GM21390 (cell line): ENCODE data around the gene LRRK1.

ENCODE experiments used
- ATAC-seq: cut with Tn5 transposase; IDR thresholded peaks from one replicate; pipeline ENCODE4 v1.9.1; 2021; ENCODE audit not compliant: unreplicated experiment

LRRK1 gene

DNA sequence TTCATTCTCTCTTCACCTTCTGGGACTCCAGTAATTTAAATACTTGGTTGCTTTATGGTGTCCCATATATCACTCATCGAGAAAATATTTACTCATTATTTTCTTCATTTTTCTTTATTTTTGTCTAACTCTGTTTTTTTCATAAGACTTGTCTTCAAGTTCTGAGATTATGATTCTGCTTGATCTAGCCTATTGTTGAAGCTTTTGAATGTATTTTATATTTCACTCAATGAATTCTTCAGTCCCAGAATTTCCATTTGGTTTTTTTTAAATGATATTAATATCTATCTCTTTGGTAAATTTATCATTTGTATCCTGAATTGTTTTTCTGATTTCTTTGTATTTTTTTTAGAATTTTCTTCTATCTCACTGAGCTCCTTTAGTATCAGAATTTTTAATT is 117.0 kb downstream of the LRRK1 start:
- ATAC-seq: no peak

GRCh38 chr15:101037090-101037830 is 118.1 kb downstream of the LRRK1 start:
- ATAC-seq: no peak

DNA sequence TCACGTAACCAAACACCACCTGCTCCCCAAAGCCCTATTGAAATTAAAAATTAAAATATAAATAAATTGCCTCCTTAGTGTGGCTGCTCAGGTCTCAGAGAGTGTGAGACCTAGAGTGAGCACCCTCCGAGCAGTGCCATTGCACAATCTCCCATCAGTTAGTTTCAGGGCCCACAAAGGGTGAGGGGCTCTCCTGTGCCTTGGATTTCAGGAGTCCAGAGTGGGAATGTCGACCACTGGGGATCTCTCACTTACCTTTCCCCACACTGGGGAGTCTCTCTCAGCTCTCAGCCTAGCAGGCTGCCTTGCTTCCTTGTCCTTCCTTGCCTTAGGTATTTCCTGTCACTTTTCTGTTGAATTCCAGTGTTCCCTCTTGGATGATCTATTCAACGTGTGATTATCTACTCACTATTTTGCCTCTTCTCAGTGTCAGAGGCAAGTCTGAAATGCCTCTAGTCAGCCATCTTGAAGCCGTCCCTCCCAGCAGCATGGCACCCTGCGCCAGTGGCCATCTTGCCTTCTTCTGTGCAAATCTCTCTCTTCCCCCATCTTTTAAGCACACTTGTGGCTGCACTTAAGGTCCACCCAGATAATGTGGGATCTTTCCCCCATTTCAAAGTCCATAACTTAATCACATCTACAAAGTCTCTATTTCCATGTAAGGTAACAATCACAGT is 119.3 kb downstream of the LRRK1 start:
- ATAC-seq: no peak

DNA sequence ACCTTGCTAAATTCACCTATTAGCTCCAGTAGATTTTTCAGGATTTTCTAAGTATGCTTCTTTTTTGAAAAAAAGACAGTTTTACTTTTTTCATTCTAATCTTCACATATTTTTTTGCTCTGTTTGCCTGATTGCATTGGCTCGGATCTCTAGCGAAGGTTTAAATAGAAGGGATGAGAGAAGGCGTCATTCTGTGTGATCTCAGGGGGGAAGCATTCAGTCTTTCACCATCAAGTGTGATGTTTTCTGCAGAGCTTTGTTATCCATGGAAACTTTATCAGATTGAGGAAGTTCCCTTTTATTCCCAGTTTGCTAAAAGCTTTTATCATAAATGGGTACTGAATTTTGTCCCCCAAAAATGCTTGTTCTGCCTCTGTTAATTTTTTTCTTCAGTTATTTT is 120.3 kb downstream of the LRRK1 start:
- ATAC-seq: no peak

DNA sequence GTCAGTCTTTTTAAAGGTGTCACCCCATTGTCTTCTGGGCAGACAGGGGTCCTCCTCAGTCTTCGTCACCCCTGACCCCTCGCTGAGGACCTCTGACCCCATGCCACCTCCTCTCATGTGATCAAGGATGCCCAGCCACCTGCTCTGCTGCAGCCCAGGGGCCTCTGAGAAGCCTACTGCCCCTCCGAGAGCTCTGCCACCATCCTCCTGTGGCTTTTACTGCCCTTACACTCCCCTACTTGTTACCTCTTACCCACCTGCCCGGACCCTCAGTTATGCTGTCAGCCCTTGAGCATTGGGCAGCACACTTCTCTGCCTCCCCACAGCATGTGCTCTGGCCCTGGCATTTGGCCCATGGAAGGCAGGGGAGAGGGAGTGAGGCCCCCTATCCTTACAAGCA is 123.2 kb downstream of the LRRK1 start:
- ATAC-seq: no peak

GRCh38 chr15:101043011-101043410 is 123.9 kb downstream of the LRRK1 start:
- ATAC-seq: no peak

DNA sequence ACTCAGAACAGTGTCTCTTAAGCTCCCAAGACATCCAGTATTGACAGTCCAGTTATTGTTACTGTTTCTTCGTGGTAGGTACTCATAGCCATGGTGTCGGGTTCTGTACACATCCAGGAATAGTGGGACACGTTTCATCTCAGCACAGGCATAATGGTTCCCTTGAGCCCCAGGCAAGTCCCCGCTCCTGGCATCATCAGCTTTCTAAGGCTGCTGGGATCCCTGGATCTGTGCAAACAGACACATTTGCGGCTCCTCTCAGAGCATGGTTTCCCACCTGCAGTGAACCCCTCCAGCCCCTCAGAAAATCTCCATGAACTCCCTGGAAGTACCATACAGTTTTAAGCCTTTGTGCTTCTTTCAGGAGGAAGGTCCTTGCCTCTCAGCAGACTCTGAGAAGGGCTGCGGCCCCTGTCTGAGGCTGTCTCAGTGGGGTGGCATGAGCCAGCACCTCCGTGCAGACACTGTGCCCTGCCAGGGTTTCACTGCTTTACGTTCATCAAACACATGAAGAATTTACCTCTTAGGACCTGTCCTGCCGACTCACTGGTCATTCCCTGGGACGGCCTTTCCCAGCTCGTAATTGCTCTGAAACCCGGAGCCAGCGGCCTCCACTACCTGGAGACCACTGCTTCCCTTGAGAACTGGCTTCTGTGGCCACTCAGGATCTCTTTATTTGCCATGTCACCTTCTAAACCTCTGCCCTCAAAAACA is 124.9 kb downstream of the LRRK1 start:
- no peak for ATAC-seq

GRCh38 chr15:101044625-101045235 is 125.6 kb downstream of the LRRK1 start:
- ATAC-seq: no peak

GRCh38 chr15:101045236-101045646 is 126.1 kb downstream of the LRRK1 start:
- ATAC-seq: no peak

- no peak for ATAC-seq
Measured at GRCh38 chr15:101045835-101046691, 126.9 kb downstream of the LRRK1 start.

GRCh38 chr15:101046826-101047225 is 127.7 kb downstream of the LRRK1 start:
- ATAC-seq: no peak

DNA sequence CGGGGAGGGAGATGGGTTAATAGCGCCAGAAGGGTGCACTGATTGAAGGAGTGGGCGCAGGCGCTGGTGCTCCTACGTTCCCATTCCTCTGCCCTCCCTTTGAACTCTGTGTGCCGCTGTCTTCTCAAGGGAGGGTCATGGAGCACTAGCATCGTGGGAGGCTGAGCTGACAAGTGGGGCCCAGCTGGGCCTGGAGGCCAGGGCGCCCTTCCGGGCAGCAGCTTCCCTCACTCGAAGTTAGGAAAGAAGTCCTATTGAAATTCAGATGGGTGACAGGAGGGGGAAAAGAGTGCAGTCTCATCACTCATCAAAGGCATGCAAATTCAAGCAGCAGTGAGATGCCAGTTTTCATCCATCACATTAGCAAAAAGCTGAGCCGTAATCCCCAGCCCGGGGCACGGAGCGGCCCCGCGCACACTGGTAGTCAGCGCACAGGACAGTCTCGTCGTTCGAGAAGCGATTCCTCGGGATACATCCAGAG is 128.2 kb downstream of the LRRK1 start:
- no peak for ATAC-seq

DNA sequence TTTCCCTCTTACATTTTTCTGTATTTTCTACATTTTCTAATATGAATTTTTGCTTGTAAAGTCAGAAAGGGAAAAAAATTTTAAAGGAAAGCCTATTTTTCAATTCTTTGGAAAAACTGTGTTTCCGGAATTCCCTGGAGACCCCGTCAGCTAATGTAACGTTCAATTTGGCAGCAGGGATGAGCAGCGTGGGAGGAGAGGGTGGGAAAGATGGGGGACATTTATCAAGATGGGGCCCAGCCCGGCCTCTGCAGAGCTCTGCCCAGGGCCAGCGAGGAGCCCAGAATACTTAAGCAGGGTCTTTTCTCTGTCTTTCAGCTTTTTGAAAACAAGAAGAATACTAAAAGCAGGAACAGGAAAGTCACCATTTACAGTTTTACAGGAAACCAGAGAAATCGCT is 129.0 kb downstream of the LRRK1 start:
- no peak for ATAC-seq

GRCh38 chr15:101048581-101049030 is 129.4 kb downstream of the LRRK1 start:
- ATAC-seq: no peak

DNA sequence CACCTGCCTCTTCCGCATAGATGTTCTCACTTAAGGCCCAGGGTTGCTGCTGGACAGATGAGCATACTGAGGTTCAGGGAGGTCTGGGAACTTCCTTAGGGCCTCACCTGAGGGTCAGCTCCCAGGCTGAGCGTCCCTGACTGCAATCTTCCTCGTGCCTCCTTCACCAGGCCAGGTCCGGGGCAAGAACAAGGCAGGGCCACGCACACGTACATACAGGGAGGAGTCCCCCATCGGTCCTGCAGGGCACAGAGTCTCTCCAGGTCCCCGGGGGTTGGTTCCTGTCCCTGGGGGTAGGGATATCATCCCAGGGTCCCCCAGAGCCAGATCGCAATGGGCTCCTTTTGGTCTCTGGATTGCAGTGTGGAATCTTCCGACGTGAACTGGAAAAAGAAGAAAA is 130.1 kb downstream of the LRRK1 start:
- no peak for ATAC-seq

DNA sequence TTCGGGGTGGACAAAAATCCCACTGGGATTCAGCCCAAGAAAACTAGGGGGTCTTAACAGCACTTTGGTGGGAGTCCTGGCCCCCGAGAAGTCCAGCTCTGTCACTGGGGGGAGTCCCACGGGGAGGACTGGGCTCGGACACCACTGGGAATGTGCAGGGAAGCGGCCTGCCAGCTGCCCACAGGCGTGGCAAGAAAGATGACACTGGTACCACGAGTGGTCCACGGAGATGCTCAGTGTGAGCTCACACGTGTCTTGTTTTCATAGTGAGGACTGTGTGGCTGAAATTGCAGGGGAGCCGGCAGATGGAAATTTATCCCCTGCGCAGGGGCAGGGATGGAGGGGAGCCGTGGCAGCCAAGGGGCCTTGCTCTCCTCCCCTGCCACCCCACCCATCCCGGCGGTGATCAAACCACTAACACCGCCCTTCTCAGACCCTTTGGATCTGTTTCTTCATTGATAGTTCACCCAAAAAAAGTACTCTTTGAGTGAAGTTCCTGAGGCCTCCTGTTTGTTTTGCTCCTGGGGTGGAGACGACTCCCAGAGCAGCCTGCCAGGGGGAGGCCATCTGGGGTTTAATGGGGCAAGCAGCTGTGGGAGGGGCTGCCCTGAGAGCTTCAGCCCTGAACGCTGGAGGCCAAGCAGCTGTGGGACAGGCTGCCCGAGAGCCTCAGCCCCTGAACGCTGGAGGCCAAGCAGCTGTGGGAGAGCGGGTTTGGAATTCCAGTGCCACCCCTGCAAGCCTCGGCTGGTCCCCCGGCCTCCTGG is 130.9 kb downstream of the LRRK1 start:
- ATAC-seq: no peak

DNA sequence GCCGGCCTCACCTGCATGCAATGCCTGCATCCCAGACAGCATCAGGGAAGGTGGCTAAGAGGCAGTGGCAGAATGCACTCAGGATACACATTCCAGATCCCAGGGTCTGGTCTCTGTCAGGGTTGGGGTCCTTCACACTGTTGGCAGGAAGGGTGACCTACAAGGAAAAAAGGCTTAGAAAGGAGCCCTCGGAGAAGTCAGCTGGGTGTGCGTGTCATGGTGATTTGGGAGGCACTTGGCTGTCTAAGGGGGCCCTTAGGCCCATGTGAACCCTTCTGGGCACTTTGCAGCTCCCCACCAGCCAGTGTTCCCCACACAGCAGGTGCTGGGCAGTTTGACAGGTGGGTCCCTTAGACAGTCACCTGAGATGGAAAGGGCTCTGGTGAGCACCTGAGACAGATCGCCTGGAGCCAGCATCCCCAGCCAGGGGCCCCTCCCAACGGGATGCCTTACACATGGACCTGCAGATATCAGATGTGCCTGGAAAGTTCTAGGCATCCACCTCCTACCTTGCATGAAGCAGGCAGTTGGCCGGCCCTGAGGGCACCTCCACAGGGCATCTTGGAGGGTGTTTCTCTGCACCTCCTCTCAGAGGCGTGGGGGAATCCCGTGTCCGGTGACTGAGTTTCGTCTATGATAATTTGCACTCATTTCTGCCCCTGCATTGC is 131.6 kb downstream of the LRRK1 start:
- ATAC-seq: no peak

DNA sequence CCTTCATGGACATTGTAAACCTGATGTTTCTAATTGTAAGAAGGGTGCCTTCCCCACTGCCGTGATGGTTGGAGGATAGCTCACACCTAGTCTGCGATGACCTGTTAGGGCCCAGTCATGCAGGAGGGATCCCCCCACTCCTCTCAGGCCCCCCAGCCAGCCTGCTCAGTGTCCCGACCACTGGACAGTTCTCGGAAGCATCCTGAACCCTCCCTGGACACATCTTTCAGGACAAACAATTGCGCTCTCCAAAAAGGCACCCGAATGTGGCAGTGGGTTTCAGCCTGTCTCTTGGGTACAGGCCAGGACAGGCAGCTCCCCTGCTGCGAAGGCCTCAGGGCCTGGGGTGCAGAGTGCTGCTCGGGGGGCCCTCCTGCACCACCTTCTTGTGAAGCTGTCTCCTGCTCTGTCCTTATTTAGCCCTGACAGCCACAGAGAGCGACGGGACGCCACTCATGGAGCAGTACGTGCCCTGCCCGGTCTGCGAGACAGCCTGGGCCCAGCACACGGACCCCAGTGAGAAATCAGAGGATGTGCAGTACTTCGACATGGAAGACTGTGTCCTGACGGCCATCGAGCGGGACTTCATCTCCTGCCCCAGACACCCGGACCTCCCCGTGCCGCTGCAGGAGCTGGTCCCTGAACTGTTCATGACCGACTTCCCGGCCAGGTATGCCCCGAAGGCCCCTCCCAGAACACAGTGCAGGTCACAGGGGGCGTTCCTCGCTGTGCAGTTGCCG is 132.3 kb downstream of the LRRK1 start:
- no peak for ATAC-seq
